T-helper 2 cell treated with Interferon-gamma antibody and Interleukin-4, amounts not matched to agents 5 μg/mL and 100 μg/mL, for 36 hours (primary cell): ENCODE data around the gene FANCD2OS.
A peak's percentile ranks its signal among the peaks of the same experiment; 100 is the strongest.
"Not testable (repeated sequence)": the region's sequence is repeated elsewhere in the genome, so short reads cannot be mapped to it uniquely, and the experiment has no call there.

ENCODE experiments used
- DNase-seq: peaks from one replicate; pipeline ENCODE4 v3.0.0; 2021; ENCODE audit warnings: low spot score
- H3K27ac Mint-ChIP-seq: one replicate; pipeline ENCODE4 v1.8.0; 2021; ENCODE audit warnings: mild to moderate bottlenecking, mixed read lengths
- H3K27me3 Mint-ChIP-seq: one replicate; pipeline ENCODE4 v1.8.0; 2021; ENCODE audit warnings: low read depth, mixed read lengths
- H3K36me3 Mint-ChIP-seq: one replicate; pipeline ENCODE4 v1.8.0; 2021; ENCODE audit warnings: low read depth, mixed read lengths
- H3K4me1 Mint-ChIP-seq: one replicate; pipeline ENCODE4 v1.8.0; 2021; ENCODE audit warnings: low read depth, mixed read lengths
- H3K4me3 Mint-ChIP-seq: one replicate; pipeline ENCODE4 v1.8.0; 2022; ENCODE audit warnings: mild to moderate bottlenecking, moderate library complexity, mixed read lengths
- H3K9me3 Mint-ChIP-seq: one replicate; pipeline ENCODE4 v1.8.0; 2021; ENCODE audit warnings: mixed read lengths

FANCD2OS gene, protein sequence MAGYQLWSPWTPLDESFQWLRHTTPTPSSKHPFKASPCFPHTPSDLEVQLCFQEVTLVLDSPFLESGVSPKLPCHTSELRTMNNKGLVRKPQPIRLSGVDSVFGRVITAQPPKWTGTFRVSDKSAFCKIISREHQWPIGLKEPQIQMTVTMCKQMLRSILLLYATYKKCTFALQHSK

DNA sequence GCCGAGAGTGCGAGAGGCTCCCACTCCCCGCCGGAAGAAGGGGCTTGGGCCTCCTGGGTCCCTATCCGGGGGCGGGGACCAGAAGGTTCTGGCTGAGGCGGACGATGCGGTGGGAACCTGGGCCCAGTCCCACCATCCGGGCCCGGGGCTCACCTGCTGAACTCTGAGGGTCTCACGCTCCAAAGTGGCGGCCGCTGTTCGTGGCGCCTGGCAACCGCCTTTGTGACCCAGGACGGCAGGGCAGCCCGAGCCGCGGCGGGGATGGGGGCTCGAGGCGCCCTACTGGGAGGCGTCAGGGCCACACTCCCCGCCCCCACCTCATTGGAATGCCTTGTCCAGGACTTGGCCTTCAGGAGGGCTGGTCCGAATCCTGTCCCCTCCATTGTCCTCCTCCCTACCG is at the start of gene FANCD2OS:
Gene FANCD2OS, minus strand, starts transcription at position 165 of the 400 bp plus-strand sequence. CDS start 3,481 bp downstream, outside the sequence.
- Mint-ChIP-seq H3K27ac (no peak within 1 kb of the TSS), H3K4me3 (no peak within 1 kb of the TSS), H3K27me3 (no peaks in the 10 kb centered on the region), H3K9me3 (no peaks in the 10 kb centered on the region), H3K4me1 (no peaks in the 10 kb centered on the region), H3K36me3 (peaks cover 2% of the 10 kb centered on the region)
- no peak for DNase-seq

DNA sequence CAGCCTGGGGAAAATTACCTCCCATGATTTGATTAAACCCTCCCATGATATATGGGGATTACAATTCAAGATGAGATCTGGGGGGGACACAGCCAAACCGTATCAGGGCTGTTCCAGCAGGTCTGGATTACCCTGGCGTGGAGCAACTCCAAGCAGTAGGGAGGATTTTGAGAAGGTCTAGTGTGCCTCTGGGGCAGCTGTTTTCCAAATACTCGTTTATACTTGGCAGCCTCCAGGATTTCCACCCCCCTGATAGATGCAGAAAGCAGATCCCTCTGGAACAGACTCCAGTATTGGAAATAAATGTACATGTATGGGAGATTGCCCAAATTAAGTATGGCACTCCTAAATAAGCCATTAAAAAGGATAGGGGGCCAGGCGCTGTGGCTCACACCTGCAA is 49.0 kb upstream of the FANCD2OS start:
- DNase-seq: no peak

DNA sequence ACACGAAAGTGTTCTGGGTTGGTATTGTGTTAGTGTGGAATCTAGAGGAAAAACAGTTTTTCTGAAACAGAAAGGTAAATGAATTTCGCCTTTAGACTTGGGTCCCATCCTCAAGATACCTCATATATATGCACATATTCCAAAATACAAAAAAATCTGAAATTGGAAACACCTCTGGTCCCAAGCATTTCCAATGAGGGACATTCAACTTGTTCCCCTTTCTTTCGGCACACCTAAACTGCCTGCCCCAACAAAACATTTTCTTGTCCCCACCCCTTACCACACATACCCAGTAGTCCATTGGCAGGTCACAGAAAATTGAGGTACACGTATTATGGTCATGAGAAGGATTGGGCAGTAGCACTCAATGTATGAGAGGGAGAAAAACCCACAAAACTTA is 47.6 kb upstream of the FANCD2OS start:
- Mint-ChIP-seq H3K27me3 (no peaks in the 10 kb centered on the region), H3K4me3 (no peak overlapping the region), H3K36me3 (peaks cover 30% of the 10 kb centered on the region), H3K4me1 (peaks cover 1% of the 10 kb centered on the region), H3K27ac (no peak overlapping the region), H3K9me3 (no peaks in the 10 kb centered on the region)
- no peak for DNase-seq

More for the DNA sequence above, 49.0 kb upstream of the FANCD2OS start:
- Mint-ChIP-seq H3K4me3 (no peak overlapping the region), H3K4me1 (peaks cover 3% of the 10 kb centered on the region), H3K9me3 (no peaks in the 10 kb centered on the region), H3K27me3 (no peaks in the 10 kb centered on the region), H3K36me3 (peaks cover 18% of the 10 kb centered on the region), H3K27ac (no peak overlapping the region)

DNA sequence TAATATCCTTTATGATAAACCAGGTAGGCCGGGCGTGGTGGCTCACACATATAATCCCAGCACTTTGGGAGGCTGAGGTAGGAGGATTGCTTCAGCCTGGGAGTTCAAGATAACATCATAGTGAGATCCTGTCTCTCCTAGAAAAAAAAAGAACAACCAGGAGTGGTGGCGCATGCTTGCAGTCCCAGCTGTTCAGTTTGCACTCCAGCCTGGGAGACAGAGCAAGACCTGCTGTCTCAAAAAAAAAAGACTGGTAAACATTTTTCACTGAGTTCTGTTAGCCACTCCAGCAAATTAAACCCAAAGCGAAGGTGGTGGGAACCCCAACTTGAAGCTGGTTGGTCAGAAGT is 47.0 kb upstream of the FANCD2OS start:
- peaks cover 36% of the 10 kb centered on the region for H3K36me3 Mint-ChIP-seq
- H3K4me1 Mint-ChIP-seq: peaks cover 1% of the 10 kb centered on the region
- H3K27ac Mint-ChIP-seq: no peak overlapping the region
- no peaks in the 10 kb centered on the region for H3K9me3 Mint-ChIP-seq
- H3K27me3 Mint-ChIP-seq: no peaks in the 10 kb centered on the region
- H3K4me3 Mint-ChIP-seq: no peak overlapping the region
- DNase-seq: no peak

DNA sequence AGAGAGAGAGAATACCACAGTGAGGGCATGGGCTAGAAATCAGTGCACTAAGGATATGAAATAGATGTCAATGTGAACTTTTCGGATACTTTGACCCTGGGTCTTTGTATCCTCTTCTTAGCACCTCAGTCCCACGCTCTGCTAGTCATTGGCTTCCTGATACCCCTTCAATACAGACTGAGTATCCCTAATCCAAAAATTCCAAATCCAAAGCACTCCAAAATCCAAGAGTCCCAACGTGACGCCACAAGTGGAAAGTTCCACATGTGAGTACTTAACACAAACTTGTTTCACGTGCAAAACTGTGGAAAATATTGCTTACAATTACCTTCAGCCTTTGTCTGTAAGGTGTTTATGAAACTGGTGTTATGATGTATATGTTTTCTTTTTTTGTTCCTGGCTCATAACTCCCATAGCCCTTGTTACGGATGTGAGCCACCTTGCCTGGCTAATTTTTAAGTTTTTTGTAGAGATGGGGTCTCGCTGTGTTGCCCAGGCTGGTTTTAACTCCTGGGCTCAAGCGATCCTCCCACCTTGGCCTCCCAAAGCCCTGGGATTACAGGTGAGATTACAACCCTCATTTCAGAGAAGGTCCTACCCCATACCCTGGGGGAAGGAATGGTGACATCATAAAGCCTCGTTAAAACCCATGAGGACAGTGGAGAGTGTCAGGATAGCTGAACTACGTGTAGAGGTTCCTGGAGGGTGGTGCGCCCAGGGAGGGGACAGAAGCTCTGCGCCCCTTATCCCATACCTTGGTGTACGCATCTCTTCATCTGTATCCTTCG is 46.5 kb upstream of the FANCD2OS start:
- H3K27ac Mint-ChIP-seq: no peak overlapping the region
- DNase-seq: no peak
- H3K4me3 Mint-ChIP-seq: no peak overlapping the region
- H3K4me1 Mint-ChIP-seq: peaks cover 3% of the 10 kb centered on the region
- H3K9me3 Mint-ChIP-seq: no peaks in the 10 kb centered on the region
- H3K36me3 Mint-ChIP-seq: peaks cover 41% of the 10 kb centered on the region
- H3K27me3 Mint-ChIP-seq: no peaks in the 10 kb centered on the region

DNA sequence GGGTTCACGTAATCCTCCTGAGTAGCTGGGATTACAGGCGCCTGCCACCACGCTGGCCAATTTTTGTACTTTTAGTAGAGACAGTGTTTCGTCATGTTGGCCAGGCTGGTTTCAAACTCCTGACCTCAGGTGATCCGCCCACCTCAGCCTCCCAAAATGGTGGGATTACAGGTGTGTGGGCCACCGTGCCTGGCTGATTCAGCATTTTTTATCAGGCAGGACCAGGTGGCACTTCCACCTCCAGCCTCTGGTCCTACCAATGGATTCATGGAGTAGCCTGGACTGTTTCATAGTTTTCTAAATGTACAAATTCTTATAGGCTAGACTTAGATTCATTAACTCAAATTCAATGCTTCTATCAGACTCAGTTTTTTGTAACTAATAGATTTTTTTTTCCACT is 42.9 kb upstream of the FANCD2OS start:
- H3K4me1 Mint-ChIP-seq: peaks cover 8% of the 10 kb centered on the region
- H3K9me3 Mint-ChIP-seq: no peaks in the 10 kb centered on the region
- peaks cover 63% of the 10 kb centered on the region for H3K36me3 Mint-ChIP-seq
- DNase-seq: no peak
- no peaks in the 10 kb centered on the region for H3K27me3 Mint-ChIP-seq
- H3K4me3 Mint-ChIP-seq: no peak overlapping the region
- H3K27ac Mint-ChIP-seq: no peak overlapping the region

DNA sequence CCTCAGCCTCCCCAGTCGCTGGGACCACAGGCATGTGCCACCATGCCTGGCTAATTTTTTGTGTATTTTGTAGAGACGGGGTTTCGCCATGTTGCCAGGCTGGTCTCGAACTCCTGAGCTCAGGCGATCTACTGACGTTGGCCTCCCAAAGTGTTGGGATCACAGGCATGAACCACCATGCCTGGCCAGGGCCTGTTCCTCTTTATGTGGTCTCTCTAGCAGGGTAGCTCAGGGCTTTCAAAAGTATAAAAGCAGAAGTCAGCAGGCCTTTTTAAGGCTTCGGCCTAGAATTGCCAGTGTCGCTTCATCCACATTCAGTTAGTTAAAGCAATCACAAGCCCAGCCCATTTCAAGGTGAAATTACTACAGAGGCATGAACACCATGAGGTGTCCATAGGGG is 41.2 kb upstream of the FANCD2OS start:
- Mint-ChIP-seq H3K27ac (no peak overlapping the region), H3K9me3 (no peaks in the 10 kb centered on the region), H3K4me3 (no peak overlapping the region), H3K4me1 (peaks cover 14% of the 10 kb centered on the region), H3K36me3 (peaks cover 54% of the 10 kb centered on the region), H3K27me3 (no peaks in the 10 kb centered on the region)
- DNase-seq: no peak

DNA sequence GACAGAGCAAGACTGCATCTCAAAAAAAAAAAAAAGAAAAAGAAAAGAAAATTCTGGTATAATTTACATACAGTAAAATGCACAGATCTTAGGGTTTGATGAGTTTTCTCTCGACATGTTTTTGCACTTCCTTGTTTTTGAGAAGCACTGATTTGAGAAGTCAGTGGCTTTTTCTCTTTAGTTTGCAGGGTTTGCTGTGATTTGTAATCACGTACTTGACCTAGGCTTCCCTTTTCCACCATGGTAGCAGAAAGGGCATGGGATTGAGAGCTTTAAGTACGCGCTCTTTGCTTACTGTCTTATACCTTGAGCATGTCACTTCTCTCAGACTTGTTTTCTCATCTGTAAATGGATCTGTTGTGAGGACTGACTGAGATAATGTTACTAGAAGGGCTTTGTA is 37.6 kb upstream of the FANCD2OS start:
- Mint-ChIP-seq H3K4me1 (peaks cover 30% of the 10 kb centered on the region), H3K27ac (peak overlapping the region; percentile 27), H3K9me3 (no peaks in the 10 kb centered on the region), H3K4me3 (peak overlapping the region; percentile 70), H3K36me3 (peaks cover 53% of the 10 kb centered on the region), H3K27me3 (no peaks in the 10 kb centered on the region)
- no peak for DNase-seq

DNA sequence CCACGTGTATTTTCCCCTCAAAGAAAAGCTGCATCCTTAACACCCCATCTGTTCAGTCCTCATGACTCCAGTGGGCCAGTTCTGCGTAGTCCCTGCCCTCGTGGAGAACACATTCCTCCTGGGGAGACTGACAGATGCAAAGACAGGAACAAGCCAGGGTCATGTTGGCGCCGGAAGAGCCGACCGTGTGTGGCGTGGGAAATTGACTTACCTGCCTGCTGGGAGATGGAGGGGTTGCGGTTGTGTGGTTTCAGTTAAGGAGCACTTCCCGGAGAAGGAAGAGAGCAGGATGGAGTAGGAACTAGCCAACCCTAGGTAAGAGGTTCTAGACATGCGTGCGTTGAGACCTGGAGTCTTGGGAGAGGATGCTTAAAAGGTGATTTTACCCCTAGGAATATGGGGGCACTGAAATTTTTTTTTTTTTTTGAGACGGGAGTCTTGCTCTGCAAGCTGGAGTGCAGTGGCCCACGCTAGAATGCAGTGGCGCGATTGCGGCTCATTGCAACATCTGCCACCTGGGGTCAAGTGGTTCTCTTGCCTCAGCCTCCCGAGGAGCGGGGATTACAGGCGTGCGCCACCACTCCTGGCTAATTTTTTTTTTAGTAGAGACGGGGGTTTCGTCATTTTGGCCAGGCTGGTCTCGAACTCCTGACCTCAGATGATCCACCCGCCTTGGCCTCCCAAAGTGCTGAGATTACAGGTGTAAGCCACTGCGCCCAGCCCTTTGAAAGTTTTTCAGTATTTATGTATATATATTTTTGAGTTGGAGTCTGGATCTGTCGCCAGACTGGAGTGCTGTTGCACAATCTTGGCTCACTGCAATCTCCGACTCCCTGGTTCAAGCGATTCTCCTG is 34.9 kb upstream of the FANCD2OS start:
- H3K9me3 Mint-ChIP-seq: no peaks in the 10 kb centered on the region
- no peaks in the 10 kb centered on the region for H3K27me3 Mint-ChIP-seq
- H3K27ac Mint-ChIP-seq: peak overlapping the region; percentile 77
- peaks cover 30% of the 10 kb centered on the region for H3K36me3 Mint-ChIP-seq
- peaks cover 28% of the 10 kb centered on the region for H3K4me1 Mint-ChIP-seq
- H3K4me3 Mint-ChIP-seq: peak overlapping the region; percentile 88
- DNase-seq: no peak

DNA sequence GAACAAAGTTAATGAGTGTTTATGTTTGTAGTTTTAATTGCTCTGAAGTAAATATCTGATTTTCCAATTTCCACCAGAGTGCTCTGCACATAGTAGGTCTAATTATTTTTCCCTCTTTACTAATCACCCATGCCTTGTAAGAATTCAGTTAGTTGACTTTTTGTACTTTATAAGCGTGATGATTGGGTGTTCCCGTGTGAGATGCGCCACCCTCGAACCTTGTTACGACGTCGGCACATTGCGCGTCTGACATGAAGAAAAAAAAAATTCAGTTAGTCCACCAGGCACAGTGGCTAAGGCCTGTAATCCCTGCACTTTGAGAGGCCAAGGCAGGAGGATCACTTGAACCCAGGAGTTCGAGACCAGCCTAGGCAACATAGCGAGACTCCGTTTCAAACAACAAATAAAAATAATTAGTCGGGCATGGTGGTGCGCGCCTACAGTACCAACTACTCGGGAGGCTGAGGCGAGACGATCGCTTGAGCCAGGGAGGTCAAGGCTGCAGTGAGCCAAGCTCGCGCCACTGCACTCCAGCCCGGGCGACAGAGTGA is 33.0 kb upstream of the FANCD2OS start:
- no peaks in the 10 kb centered on the region for H3K27me3 Mint-ChIP-seq
- H3K4me3 Mint-ChIP-seq: peak overlapping the region; percentile 88
- H3K9me3 Mint-ChIP-seq: no peaks in the 10 kb centered on the region
- DNase-seq: no peak
- peak overlapping the region; percentile 92 for H3K27ac Mint-ChIP-seq
- peaks cover 18% of the 10 kb centered on the region for H3K36me3 Mint-ChIP-seq
- H3K4me1 Mint-ChIP-seq: peaks cover 25% of the 10 kb centered on the region

DNA sequence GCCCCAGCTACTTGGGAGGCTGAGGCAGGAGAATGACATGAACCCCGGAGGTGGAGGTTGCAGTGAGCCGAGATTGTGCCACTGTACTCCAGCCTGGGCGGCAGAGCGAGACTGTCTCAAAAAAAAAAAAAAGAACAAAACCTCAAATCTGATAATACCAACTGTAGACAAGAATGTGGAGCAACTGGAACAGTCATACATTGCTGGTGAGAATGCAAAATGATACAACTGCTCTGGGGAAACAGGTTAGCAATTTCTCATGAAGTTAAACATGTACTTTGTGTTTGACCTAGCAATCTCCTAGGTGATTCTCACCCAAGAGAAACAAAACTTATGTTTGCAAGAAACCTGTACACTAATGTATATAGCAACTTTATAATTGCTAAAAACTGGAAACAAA is 29.1 kb upstream of the FANCD2OS start:
- Mint-ChIP-seq H3K36me3 (no peaks in the 10 kb centered on the region), H3K27ac (no peak overlapping the region), H3K4me1 (peaks cover 17% of the 10 kb centered on the region), H3K27me3 (no peaks in the 10 kb centered on the region), H3K9me3 (no peaks in the 10 kb centered on the region), H3K4me3 (no peak overlapping the region)
- DNase-seq: no peak

DNA sequence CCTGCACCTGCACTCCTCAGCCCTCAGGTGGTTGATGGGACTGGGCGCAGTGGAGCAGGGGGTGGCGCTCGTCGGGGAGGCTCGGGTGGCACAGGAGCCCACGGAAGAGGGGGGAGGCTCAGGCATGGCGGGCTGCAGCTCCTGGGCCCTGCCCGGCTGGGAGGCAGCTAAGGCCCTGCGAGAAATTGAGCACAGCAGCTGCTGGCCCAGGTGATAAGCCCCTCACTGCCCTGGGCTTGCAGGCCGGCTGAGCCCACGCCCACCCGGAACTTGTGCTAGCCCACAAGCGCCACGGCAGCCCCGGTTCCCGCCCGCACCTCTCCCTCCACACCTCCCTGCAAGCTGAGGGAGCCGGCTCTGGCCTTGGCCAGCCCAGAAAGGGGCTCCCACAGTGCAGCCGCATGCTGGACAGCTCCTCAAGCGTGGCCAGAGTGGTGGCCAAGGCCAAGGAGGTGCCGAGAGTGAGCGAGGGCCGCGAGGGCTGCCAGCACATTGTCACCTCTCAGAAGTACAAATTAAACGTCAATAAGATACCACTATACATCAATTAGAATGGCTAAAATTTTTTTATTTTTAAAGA is 28.5 kb upstream of the FANCD2OS start:
- Mint-ChIP-seq H3K4me1 (peaks cover 17% of the 10 kb centered on the region), H3K27ac (no peak overlapping the region), H3K27me3 (no peaks in the 10 kb centered on the region), H3K36me3 (no peaks in the 10 kb centered on the region), H3K4me3 (no peak overlapping the region), H3K9me3 (no peaks in the 10 kb centered on the region)
- DNase-seq: no peak

DNA sequence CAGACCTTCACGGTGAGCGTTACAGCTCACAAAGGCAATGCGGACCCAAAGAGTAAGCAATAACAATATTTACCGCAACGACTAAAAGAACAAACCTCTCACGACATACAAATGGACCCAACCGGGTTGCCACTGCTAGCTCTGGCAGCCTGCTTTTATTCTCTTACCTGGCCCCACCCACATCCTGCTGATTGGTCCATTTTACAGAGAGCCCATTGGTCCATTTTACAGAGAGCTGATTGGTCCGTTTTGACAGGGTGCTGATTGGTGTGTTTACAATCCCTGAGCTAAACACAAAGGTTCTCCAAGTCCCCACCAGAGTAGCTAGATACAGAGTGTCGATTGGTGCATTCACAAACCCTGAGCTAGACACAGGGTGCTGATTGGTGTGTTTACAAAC is 27.8 kb upstream of the FANCD2OS start:
- H3K27me3 Mint-ChIP-seq, H3K4me3 Mint-ChIP-seq, H3K27ac Mint-ChIP-seq, H3K36me3 Mint-ChIP-seq, H3K9me3 Mint-ChIP-seq, DNase-seq: not testable (repeated sequence)
- peaks cover 16% of the 10 kb centered on the region for H3K4me1 Mint-ChIP-seq
